SK-N-SH treated with all-trans-retinoic acid at 6 μM for 48 hours (cell line): ENCODE data around the gene KLK4.

ENCODE experiments used
- ATAC-seq: fragments of 200-7000 bp; cut with Tn5 transposase; 3 replicates; pipeline ENCODE4 v1.9.1; 2020; ENCODE audit warnings: mild to moderate bottlenecking, moderate library complexity
- BACH2 ChIP-seq: fragments of 250-450 bp; sonication (Bioruptor Pico); IDR thresholded peaks from 2 replicates; pipeline ENCODE4 v1.9.0; 2021; ENCODE audit warnings: mild to moderate bottlenecking, borderline replicate concordance
- CSDC2 ChIP-seq: fragments of 250-450 bp; sonication (Bioruptor Pico); IDR thresholded peaks from 2 replicates; pipeline ENCODE4 v1.5.0; 2020; ENCODE audit warnings: mild to moderate bottlenecking, moderate library complexity
- ESRRG ChIP-seq: fragments of 250-450 bp; sonication (Bioruptor Pico); IDR thresholded peaks from 2 replicates; pipeline ENCODE4 v1.6.1; 2021; ENCODE audit warnings: mild to moderate bottlenecking
- GLIS3 ChIP-seq: fragments of 250-450 bp; sonication (Bioruptor Pico); IDR thresholded peaks from 2 replicates; pipeline ENCODE4 v1.5.0; 2020; ENCODE audit warnings: mild to moderate bottlenecking, moderate library complexity
- POU6F1 ChIP-seq: fragments of 250-450 bp; sonication (Bioruptor Pico); IDR thresholded peaks from 2 replicates; pipeline ENCODE4 v1.8.0; 2021; ENCODE audit warnings: low read depth, mild to moderate bottlenecking, moderate library complexity, borderline replicate concordance
- PPARA ChIP-seq: fragments of 250-450 bp; sonication (Bioruptor Pico); IDR thresholded peaks from 2 replicates; pipeline ENCODE4 v1.5.0; 2020; ENCODE audit warnings: mild to moderate bottlenecking, borderline replicate concordance
- SNAI2 ChIP-seq: fragments of 250-450 bp; sonication (Bioruptor Pico); IDR thresholded peaks from 2 replicates; pipeline ENCODE4 v1.5.0; 2020; ENCODE audit warnings: mild to moderate bottlenecking, moderate library complexity
- TCF4 ChIP-seq: fragments of 250-450 bp; sonication (Bioruptor Pico); IDR thresholded peaks from 2 replicates; pipeline ENCODE4 v1.8.0; 2021; ENCODE audit warnings: mild to moderate bottlenecking, moderate library complexity, borderline replicate concordance
- TOX ChIP-seq: fragments of 250-450 bp; sonication (Bioruptor Pico); IDR thresholded peaks from 2 replicates; pipeline ENCODE4 v1.8.0; 2021; ENCODE audit warnings: mild to moderate bottlenecking, moderate library complexity, borderline replicate concordance
- ZC3H10 ChIP-seq: fragments of 250-450 bp; sonication (Bioruptor Pico); IDR thresholded peaks from 2 replicates; pipeline ENCODE4 v1.5.1; 2021; ENCODE audit warnings: mild to moderate bottlenecking, moderate library complexity
- ZFP30 ChIP-seq: fragments of 450-650 bp; formaldehyde crosslinking; IDR thresholded peaks from 2 replicates; pipeline ENCODE4 v1.5.0; 2022; ENCODE audit warnings: mild to moderate bottlenecking, moderate library complexity
- ZNF565 ChIP-seq: fragments of 450-650 bp; formaldehyde crosslinking; conservative IDR thresholded peaks from 2 replicates; pipeline ENCODE4 v1.5.0; 2020; ENCODE audit warnings: low read depth, mild to moderate bottlenecking, moderate library complexity
- ZNF70 ChIP-seq: fragments of 450-650 bp; formaldehyde crosslinking; IDR thresholded peaks from 2 replicates; pipeline ENCODE4 v1.5.0; 2020; ENCODE audit warnings: mild to moderate bottlenecking, moderate library complexity
- ZNF8 ChIP-seq: fragments of 450-650 bp; formaldehyde crosslinking; IDR thresholded peaks from 2 replicates; pipeline ENCODE4 v1.5.0; 2020; ENCODE audit warnings: mild to moderate bottlenecking, moderate library complexity
- TF ChIP-seq, protein P1 (sequence below): fragments of 250-450 bp; sonication (Bioruptor Pico); IDR thresholded peaks from 2 replicates; pipeline ENCODE4 v1.8.0; 2020; ENCODE audit warnings: mild to moderate bottlenecking, moderate library complexity, borderline replicate concordance
- TF ChIP-seq, protein P2 (sequence below): fragments of 250-450 bp; sonication (Bioruptor Pico); IDR thresholded peaks from 2 replicates; pipeline ENCODE4 v1.5.1; 2020; ENCODE audit warnings: low read depth, mild to moderate bottlenecking, moderate library complexity
- TF ChIP-seq, protein P3 (sequence below): fragments of 250-450 bp; sonication (Bioruptor Pico); IDR thresholded peaks from 2 replicates; pipeline ENCODE4 v1.5.0; 2020; ENCODE audit warnings: mild to moderate bottlenecking, moderate library complexity

The KLK4 gene, protein sequence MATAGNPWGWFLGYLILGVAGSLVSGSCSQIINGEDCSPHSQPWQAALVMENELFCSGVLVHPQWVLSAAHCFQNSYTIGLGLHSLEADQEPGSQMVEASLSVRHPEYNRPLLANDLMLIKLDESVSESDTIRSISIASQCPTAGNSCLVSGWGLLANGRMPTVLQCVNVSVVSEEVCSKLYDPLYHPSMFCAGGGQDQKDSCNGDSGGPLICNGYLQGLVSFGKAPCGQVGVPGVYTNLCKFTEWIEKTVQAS

DNA sequence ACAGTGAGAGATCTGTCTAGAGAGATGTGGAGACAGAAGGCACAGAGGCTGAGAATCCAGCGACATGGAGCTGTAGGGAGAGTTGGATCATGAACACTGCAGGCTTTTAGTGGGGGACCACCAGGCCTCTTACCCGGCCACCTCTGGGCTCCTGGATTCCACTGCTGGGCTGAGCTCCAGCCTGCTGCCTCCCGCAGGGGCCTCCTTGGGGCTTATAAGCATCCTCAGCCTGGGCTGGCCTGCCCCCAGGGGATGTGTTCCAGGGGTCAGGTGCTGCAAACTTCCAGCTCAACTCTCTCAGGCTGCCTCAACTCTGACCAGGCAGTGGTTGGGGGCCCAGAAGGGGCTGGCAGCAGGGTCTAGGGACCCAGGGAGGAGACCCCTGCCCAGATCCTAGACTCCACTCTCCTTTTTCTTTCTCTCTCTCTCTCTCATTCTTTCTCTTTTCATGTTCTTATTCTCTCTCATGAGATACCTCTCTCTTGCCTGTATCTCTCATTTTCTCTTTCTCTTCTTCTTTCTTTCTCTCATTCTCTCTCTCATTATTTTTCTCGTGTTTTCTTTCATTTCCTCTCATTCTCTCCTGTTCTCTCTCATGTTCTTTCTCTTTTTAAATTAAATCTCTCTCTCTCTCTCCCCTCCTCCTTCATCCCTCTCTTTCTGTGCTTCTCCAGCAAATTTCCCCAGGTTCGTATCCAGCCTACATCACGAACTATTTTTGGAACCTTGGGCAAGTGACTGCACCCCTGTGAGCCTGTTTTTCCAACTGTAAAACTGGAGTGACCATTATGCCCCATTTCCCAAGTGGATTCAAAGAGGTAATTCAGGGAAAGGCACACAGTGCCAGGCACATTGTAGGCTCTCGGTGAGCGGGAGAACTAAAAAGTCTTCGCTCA lies at the start of gene KLK4:
KLK4 (minus strand) TSS at position 190 of the 896 bp plus-strand sequence. CDS start 657 bp downstream, outside the sequence.
- TF ChIP-seq ZNF8 (CRISPR knock-in tag) (no peak), PPARA (CRISPR knock-in tag) (no peak), SNAI2 (CRISPR knock-in tag) (no peak), ZC3H10 (CRISPR knock-in tag) (no peak), GLIS3 (CRISPR knock-in tag) (no peak)
- no peak for ATAC-seq

DNA sequence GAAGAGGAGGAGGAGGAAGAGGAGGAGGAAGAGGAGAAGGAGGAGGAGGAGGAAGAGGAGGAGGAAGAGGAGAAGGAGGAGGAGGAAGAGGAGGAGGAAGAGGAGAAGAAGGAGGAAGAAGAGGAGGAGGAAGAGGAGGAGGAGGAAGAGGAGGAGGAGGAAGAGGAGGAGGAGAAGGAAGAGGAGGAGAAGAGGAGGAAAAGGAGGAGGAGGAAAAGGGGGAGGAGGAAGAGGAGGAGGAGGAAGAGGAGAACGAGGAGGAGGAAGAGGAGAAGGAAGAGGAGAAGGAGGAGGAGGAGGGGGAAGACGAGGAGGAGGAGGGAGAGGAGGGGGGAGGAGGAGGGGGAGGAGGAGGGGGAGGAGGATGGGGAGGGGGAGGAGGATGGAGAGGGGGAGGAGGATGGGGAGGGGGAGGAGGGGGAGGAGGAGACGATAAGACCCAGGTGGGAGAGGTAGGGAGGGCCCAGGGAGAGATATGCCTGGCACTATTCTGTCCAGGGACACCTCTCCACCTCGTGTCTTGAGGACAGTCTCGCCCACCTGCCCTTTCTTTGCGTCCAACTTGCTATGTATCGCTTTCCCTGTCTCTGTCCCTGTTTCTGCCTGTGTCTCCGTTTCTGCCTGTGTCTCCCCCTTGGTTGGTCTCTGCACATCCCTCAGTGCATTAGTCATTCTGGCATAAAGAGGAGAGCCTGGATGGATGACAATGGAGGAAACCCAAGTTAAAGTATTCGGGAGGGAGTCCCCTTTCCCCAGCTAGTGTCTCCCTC lies 48.7 kb upstream of the KLK4 start:
- no peak for TF ChIP-seq ZFP30
- no peak for TF ChIP-seq TCF4 (CRISPR knock-in tag)
- TF ChIP-seq, protein P1, sequence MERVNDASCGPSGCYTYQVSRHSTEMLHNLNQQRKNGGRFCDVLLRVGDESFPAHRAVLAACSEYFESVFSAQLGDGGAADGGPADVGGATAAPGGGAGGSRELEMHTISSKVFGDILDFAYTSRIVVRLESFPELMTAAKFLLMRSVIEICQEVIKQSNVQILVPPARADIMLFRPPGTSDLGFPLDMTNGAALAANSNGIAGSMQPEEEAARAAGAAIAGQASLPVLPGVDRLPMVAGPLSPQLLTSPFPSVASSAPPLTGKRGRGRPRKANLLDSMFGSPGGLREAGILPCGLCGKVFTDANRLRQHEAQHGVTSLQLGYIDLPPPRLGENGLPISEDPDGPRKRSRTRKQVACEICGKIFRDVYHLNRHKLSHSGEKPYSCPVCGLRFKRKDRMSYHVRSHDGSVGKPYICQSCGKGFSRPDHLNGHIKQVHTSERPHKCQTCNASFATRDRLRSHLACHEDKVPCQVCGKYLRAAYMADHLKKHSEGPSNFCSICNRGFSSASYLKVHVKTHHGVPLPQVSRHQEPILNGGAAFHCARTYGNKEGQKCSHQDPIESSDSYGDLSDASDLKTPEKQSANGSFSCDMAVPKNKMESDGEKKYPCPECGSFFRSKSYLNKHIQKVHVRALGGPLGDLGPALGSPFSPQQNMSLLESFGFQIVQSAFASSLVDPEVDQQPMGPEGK: no peak
- no peak for TF ChIP-seq PPARA (CRISPR knock-in tag)
- no peak for TF ChIP-seq ESRRG (CRISPR knock-in tag)
- no peak for TF ChIP-seq GLIS3 (CRISPR knock-in tag)
- TF ChIP-seq, protein P2, sequence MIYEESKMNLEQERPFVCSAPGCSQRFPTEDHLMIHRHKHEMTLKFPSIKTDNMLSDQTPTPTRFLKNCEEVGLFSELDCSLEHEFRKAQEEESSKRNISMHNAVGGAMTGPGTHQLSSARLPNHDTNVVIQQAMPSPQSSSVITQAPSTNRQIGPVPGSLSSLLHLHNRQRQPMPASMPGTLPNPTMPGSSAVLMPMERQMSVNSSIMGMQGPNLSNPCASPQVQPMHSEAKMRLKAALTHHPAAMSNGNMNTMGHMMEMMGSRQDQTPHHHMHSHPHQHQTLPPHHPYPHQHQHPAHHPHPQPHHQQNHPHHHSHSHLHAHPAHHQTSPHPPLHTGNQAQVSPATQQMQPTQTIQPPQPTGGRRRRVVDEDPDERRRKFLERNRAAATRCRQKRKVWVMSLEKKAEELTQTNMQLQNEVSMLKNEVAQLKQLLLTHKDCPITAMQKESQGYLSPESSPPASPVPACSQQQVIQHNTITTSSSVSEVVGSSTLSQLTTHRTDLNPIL: no peak
- no peak for TF ChIP-seq ZNF565 (CRISPR knock-in tag)
- ATAC-seq: peak; percentile 61

GRCh38 chr19:50957587-50957986 lies 46.4 kb upstream of the KLK4 start:
- ATAC-seq: no peak
- TF ChIP-seq SNAI2 (CRISPR knock-in tag): no peak
- no peak for TF ChIP-seq TCF4 (CRISPR knock-in tag)
- TF ChIP-seq ZFP30: no peak
- TF ChIP-seq, protein P1: no peak
- TF ChIP-seq, protein P3, sequence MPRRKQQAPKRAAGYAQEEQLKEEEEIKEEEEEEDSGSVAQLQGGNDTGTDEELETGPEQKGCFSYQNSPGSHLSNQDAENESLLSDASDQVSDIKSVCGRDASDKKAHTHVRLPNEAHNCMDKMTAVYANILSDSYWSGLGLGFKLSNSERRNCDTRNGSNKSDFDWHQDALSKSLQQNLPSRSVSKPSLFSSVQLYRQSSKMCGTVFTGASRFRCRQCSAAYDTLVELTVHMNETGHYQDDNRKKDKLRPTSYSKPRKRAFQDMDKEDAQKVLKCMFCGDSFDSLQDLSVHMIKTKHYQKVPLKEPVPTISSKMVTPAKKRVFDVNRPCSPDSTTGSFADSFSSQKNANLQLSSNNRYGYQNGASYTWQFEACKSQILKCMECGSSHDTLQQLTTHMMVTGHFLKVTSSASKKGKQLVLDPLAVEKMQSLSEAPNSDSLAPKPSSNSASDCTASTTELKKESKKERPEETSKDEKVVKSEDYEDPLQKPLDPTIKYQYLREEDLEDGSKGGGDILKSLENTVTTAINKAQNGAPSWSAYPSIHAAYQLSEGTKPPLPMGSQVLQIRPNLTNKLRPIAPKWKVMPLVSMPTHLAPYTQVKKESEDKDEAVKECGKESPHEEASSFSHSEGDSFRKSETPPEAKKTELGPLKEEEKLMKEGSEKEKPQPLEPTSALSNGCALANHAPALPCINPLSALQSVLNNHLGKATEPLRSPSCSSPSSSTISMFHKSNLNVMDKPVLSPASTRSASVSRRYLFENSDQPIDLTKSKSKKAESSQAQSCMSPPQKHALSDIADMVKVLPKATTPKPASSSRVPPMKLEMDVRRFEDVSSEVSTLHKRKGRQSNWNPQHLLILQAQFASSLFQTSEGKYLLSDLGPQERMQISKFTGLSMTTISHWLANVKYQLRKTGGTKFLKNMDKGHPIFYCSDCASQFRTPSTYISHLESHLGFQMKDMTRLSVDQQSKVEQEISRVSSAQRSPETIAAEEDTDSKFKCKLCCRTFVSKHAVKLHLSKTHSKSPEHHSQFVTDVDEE: no peak
- no peak for TF ChIP-seq TOX (CRISPR knock-in tag)
- TF ChIP-seq ZNF70 (CRISPR knock-in tag): no peak
- TF ChIP-seq CSDC2: no peak
- TF ChIP-seq ESRRG (CRISPR knock-in tag): no peak
- no peak for TF ChIP-seq PPARA (CRISPR knock-in tag)

DNA sequence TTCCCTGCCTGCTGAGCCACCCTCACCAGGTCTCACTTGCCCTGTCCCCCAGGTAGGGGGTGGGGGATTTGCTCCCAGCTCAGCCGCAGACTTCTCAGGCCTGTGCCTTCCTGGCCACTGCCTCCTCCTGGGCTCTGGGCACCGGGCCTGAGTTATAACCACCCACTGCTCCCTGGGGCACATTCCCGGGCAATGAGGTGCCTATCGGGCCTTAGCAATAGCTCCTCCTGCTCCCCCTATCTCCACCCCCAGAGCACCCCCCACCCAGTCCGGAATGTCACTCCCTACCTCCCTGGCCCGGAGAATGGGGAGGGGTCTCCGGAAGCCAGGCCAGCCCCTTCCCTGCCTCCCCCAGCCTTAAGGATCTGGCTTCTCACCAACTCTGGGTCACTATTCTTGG lies 41.7 kb upstream of the KLK4 start, which contains the start of gene KLK5:
KLK5 (minus strand) TSS at position 129 of the 400 bp plus-strand sequence. CDS start 381 bp downstream, outside the sequence.
- ATAC-seq: no peak; the same call in 2 of the 3 replicates
- TF ChIP-seq PPARA (CRISPR knock-in tag) (no peak), BACH2 (CRISPR knock-in tag) (no peak), POU6F1 (no peak), ZC3H10 (CRISPR knock-in tag) (no peak), TCF4 (CRISPR knock-in tag) (no peak), ESRRG (CRISPR knock-in tag) (no peak)
- TF ChIP-seq, protein P1: no peak
